Measurements from ENCODE around the gene JMJD7.

The JMJD7 gene

GRCh38 chr15:41827880-41828806 is at the start of gene JMJD7:
JMJD7 (plus strand) TSS chr15:41828092; CDS start chr15:41828125, 33 bp downstream.
- peak; percentile 83 for DNase-seq

DNA sequence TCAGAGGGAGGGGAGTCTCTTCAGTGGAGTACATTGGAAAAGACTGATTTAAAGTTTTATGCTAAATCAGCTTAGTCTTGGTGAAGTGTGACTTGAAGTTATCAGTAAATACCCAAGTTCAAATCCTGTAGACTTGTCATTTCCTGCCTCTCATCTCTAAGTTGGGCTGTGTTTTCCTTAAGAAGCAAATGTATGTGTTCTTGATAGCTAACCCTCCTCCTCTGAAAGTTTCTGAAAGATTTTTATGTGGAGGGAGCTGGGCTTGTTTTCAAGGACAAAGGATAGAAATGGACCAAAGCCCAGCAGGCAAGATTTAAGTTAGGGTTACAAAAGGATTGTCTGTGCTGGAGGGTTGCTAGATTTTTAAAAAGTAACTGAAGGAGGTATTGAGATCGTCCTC is 49.4 kb upstream of the JMJD7 start:
- no peak for DNase-seq

DNA sequence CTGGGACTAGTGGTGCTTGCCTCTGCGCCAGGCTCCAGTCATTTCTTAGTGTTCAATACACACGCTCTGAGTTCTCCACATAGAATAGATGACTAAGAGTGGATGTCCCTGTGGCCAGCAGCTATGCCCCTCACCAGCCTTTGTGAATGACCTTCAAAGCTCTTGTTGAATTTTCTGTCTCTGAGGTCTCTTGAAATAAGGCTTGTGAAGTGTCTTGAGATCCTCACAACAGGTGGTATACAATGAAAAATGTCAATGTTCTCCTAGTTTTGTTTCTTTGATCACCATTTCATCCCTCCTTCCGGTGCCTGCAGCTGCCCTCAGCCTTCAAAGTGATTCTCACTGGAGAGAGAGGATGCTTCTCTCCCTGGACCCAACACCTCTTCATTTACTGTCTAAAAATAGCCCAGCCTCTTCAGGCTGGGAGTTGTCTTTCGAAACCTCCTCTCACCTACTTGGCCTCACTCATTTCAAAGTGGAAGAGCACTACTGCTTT is 48.2 kb upstream of the JMJD7 start:
- no peak for DNase-seq

- no peak for DNase-seq
Measured at GRCh38 chr15:41780266-41780665, 47.6 kb upstream of the JMJD7 start.

DNA sequence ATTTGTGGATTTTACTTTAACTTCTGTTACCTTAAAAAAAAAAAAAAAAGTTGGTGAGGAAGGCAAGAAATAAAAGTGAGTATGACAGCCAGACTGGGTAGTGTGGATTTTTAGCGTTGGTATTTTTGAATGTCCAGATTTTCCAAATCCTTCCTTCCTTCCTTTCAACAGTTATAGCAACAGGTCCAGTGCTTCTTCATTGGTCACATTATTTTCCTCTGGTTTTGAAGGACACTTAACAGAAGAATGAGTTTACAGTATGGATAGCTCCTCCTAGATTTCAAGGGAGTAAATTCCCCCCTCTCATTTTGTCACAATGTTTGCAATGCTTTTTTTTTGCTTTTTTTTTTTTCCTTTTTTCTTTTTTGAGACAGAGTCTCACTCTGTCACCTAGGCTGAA is 47.2 kb upstream of the JMJD7 start:
- DNase-seq = no peak

- DNase-seq = no peak
Measured at GRCh38 chr15:41782371-41783282, 45.3 kb upstream of the JMJD7 start.

- DNase-seq = no peak
Measured at GRCh38 chr15:41783296-41783695, 44.6 kb upstream of the JMJD7 start.

DNA sequence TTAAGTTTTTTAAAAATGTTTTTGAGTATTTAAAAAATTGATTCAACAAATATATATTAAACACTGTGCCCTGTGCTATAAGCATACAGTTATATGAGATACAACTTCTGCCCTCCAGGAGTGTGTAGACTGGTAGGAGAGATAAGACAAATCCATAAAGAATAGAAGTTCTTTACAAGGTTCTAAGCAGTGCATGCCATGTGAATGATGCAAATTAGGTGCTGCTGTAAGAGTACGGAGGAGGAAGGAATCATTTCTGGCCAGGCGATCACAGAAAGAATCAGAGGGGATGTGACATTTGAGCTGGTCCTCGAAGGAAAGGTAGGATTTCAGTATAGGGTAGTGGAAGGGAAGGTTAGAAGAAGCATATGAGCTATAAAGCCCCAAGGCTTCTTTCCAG is 39.6 kb upstream of the JMJD7 start:
- DNase-seq = no peak

GRCh38 chr15:41789236-41789635 is 38.7 kb upstream of the JMJD7 start:
- no peak for DNase-seq

DNA sequence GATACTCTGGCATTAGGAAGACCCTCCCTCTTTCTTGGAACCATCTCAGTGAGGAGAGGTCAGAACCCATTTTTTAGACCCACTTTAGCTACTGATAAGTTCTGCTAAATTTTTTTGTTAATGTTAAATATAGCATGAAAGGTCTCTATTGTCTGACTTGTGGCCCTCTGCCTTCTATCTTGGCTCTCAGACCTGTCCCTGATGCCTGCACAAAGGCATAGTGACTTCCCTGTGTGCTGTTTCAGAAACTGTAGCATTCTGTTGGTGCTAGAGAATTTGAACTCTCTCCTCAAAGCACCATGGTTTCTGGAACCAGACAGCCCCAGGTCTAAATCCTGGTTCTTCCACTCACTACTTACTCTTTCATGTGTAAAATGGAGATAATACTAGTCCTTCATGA is 38.2 kb upstream of the JMJD7 start:
- no peak for DNase-seq

GRCh38 chr15:41790169-41790568 is 37.7 kb upstream of the JMJD7 start:
- DNase-seq = no peak

DNA sequence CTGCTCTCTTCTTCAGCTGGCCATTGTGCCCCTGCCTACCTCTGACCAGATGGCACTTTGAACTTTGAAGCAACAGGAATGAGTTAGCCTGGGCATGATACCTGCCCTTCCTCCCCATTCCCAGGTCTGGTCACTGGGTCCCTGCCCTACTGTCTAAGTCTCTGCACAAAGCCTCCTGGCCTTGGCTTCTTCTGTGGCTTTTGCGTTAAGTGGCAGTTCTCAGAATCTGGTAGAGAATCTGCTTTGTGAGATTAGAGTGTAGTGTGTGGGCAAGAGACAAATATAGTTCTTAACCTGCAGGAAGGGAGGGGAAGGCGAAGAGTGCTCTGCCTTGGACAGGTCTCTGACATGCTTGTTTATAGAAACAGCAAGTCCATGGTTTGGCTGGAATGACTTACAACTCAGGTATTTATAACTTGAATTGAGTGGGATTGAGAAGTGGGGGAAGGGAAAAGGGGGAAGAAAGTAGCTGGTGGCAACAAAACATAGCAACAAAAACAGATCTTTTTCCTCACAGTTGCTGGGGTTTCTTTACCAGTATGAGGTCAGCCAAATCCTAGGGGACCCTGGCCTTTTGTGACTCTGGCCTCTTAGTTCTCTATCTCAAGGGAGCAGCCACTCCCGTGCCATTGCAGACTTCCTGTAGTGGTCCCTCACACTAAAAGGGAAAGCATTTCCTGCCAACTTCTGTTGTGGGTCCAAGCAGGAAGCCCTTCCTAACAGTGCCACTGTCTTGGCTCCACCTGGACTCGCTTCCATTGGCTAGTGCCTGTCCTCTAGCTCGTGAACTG is 36.9 kb upstream of the JMJD7 start:
- peak; percentile 57 for DNase-seq

DNA sequence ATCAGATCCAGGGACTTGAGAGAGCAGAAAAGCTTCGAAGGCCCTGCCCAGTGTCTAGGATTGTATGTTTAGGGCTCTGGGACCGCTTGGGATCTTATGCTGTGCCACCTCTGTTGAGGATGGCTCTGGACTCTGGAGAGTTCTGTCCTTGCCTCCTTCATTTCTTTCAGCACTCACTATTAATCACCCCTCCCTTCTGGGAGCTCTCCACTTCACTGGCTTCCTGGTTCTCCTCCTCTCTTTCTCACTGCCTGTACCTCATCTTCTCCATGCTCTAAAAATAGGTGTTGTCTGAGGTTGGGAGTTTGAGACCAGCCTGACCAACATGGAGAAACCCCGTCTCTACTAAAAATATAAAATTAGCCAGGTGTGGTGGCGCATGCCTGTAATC is 36.4 kb upstream of the JMJD7 start:
- DNase-seq = no peak

DNA sequence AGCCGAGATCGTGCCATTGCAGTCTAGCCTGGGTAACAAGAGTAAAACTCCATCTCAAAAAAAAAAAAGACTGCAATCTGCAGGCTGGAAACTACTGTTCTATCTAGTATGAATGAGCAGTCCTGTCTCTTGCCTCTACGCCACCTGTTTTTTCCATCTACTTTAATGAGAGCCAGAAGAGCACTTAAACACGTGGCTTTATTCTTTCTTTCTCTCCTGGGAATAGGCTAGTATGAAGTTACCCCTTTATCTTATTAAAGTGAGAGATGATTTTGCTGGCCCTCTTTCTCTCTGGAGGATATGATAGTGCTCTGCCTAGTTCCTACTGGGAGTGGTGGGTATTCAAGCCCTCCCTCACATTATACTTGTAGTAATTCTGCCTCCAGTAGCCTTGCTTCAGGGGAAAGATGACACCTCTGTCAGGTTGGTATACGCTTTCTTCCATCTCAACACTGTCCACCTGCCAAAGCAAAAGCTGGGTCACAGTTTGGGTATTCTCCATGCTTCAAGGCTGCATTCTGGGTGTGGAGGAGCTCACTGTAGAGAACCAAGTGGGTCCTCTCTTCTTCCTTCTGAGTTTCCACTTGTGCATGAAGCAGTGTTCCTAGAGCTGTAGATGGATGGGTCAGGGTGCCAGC is 35.8 kb upstream of the JMJD7 start:
- DNase-seq = no peak

DNA sequence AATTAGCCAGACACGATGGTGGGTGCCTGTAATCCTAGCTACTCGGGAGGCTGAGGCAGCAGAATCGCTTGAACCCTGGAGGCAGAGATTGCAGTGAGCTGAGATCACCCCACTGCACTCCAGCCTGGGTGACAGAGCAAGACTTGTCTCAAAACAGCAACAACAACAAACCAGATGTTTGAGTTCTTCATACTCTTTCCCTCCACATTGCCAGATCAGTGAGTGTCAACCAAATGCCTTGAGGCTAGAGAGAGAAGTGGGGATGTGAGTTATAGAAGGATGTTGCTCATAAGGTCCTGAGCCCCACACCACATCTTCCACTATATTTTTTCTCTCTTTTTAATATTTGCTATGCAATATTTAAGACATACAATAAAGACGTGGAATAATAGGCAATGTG is 33.8 kb upstream of the JMJD7 start:
- no peak for DNase-seq

DNA sequence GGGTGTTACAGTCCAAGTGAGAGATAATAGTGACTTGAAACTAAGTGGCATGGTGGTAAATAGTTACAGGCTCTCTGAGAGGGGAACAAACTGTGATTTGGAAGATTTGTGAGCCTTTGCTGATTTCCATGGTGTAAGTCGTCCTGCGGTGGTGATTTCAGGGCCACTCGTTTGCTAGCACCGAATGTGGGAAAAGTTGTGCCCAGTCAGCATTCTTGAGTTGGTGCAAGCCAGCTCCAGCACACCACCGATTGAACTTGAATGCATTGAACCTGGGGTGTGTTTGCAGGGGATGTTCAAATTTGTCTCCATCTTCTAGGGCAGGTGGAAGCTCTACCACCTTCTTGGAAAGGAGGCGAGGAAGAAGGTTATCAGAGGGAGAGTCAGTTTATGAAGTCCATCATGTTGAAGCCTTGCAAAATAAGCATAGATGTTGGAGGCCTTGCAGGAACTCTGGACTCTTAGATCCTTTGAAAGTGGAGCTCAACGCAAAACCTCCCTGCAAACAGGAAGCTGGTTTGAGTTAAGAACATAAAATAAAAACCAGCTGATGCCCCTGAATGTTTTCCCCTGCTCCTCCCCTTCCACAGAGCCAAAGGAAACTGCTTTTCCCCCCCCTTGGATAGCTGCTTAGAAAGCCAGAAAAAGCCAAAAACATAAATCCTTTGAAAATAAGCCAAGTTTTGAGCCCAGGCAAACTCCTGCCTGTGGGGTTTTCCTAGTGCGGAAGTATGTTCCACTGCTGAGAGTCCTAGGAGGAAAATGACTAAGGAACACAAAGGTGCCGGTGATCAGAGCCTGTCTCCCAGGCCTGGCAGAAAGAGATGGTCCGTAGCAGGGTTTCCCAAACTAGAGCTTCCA is 31.7 kb upstream of the JMJD7 start:
- no peak for DNase-seq

DNA sequence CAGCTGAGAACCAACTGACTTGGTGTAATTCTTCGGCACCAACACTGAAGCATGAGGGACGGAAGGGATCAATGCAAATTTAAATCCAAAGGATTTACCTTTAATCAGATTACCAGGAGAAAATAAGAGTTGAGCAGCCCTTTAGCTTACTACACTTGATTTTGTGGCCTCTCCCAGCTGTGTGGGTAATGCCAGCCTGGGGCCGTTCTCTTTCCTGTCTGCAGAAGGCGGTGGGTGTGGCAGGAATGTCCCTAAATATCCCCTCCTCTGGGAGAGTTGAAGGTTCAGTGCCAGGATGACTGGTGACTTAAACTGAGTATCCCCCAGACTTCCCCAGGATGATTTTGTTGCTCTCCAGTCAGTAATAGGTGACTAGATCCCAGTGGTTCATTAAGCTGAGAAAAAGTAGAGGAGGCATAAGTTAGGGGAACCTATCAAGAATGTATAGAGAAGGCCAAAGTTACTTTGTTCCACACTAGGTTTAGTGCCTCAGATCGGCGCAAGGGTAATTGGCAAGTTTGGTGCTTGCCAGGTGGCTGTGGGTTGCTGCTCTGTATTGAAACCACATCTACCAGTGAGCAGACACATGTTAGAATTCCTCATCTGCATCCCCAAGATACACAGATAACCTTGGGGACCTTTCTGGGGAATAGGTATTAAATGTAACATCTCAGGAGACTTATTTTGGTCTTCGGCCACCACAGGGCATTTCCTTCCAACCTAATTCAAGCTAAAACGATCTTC is 30.5 kb upstream of the JMJD7 start:
- DNase-seq = no peak

- no peak for DNase-seq
Measured at GRCh38 chr15:41798607-41799487, 29.0 kb upstream of the JMJD7 start.

DNA sequence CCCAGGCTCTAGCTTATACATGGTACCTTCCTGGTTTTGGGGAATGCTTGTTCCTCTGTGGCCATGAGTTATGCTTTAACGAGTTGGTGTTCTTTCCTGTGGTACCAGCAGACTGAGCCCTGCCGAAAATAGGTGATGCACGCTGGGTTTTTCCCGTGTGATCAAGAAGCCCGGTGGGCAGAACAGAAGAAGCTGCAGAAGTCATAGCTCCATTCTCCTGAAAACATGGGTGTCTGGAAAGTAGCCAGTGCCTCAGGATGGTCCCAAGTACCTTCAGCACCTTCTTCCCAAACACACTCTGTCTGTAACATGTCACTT is 28.4 kb upstream of the JMJD7 start:
- no peak for DNase-seq

GRCh38 chr15:41801185-41801584 is 26.7 kb upstream of the JMJD7 start:
- no peak for DNase-seq
